ENCODE measurements around the gene ZAP70. TPM values are rescaled to one million over a fixed set of nuclear protein-coding genes. Genes with fewer than 3 reads are reported as not detected.

ZAP70 gene
- total RNA-seq, 4 donors from 2014 or later, result 1.1 to 1.6 (median 1.4) TPM

DNA sequence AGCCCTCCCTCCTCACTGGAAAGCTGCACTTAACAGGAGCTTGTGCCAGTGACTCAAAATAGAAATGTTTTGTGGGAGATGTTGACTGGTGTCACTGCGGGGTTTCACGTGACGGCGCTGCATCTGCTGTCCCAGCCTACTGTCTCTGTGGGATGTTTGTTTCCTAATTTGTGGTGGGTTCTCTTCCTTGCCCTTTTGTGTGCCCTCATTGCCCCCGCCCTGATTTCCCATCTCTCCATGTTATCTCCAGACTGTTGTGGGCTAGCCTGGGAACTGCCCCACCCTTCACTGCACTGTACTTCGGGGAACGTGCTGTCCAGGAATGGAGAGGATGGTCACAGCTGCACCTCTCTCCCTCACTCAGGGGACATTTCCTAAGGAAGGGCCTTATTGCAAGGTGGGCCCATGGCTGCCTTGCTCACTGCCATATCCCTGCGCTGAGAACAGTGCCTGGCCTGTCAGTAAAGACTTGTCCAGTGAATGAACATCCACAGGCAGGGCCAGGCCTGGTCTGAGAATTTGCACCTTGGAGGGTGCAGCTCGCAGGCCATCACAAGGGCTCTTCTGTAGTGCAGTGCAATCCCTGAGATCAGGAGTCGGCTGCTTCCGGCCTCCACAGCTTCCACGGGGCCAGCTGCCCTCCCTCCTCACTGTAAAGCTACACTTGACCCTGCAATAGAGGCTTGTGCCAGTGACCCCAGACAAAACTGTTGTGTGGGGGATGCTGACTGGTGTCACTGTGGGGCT lies 18.1 kb downstream of the ZAP70 start:
- 93 to 97% methylated on average over 12 of the region's 12 CpGs for WGBS, 2 donors
- DNase-seq (ENCODE audit: low spot score in 2 of 2), result no peak
- TF ChIP-seq POLR2A (IDR thresholded peaks at IDR 0.05), result no peak
- TF ChIP-seq, protein P1, sequence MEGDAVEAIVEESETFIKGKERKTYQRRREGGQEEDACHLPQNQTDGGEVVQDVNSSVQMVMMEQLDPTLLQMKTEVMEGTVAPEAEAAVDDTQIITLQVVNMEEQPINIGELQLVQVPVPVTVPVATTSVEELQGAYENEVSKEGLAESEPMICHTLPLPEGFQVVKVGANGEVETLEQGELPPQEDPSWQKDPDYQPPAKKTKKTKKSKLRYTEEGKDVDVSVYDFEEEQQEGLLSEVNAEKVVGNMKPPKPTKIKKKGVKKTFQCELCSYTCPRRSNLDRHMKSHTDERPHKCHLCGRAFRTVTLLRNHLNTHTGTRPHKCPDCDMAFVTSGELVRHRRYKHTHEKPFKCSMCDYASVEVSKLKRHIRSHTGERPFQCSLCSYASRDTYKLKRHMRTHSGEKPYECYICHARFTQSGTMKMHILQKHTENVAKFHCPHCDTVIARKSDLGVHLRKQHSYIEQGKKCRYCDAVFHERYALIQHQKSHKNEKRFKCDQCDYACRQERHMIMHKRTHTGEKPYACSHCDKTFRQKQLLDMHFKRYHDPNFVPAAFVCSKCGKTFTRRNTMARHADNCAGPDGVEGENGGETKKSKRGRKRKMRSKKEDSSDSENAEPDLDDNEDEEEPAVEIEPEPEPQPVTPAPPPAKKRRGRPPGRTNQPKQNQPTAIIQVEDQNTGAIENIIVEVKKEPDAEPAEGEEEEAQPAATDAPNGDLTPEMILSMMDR (IDR thresholded peaks at IDR 0.05), result no peak
- intact Hi-C loops (cut with DNase I; ENCODE audit: low total_unique reads), result no loop called here
- H3K4me3 ChIP-seq (ENCODE audit: low read depth, poor library complexity, severe bottlenecking), result no peak overlapping the region

DNA sequence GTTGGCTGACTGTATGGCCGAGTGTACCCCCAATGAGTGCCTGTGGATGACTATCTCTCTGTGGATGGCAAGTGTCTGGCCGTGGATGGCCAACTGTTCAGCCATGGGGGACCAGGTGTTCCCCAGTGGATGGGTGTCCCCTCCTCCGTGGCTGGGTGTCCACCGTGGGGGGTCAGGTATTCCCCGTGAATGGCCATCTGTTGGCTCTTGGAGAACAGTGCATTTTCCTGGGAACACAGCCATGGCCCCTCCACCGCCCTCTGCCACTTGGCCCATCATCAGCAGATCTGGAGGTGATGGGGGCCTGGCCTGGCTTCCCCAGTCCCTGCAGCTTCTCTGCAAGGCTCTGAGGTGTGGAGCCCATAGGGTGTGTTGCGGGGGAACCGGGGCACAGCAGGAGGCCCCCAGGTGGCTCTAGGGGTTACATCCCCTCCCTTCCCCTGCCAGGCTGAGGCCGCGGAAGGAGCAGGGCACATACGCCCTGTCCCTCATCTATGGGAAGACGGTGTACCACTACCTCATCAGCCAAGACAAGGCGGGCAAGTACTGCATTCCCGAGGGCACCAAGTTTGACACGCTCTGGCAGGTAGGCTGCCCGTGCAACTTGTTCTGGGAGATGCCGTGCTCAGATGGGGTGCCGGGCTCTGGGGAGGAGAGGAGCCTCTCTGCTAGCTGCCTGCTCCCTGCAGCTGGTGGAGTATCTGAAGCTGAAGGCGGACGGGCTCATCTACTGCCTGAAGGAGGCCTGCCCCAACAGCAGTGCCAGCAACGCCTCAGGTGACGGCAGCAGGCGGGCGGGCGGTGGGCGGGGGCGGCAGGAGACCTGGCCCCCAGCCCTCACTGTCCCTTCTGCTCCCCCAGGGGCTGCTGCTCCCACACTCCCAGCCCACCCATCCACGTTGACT lies 19.3 kb downstream of the ZAP70 start:
- no peak for TF ChIP-seq POLR2A (IDR thresholded peaks at IDR 0.05)
- TF ChIP-seq, protein P1 (IDR thresholded peaks at IDR 0.05), result no peak
- no peak overlapping the region for H3K4me3 ChIP-seq (ENCODE audit: low read depth, poor library complexity, severe bottlenecking)
- 69 to 76% methylated on average over 20 to 23 of the region's 28 CpGs for WGBS, 2 donors
- no peak for DNase-seq (ENCODE audit: low spot score in 2 of 2)
- intact Hi-C loops (cut with DNase I; ENCODE audit: low total_unique reads), result no loop called here

DNA sequence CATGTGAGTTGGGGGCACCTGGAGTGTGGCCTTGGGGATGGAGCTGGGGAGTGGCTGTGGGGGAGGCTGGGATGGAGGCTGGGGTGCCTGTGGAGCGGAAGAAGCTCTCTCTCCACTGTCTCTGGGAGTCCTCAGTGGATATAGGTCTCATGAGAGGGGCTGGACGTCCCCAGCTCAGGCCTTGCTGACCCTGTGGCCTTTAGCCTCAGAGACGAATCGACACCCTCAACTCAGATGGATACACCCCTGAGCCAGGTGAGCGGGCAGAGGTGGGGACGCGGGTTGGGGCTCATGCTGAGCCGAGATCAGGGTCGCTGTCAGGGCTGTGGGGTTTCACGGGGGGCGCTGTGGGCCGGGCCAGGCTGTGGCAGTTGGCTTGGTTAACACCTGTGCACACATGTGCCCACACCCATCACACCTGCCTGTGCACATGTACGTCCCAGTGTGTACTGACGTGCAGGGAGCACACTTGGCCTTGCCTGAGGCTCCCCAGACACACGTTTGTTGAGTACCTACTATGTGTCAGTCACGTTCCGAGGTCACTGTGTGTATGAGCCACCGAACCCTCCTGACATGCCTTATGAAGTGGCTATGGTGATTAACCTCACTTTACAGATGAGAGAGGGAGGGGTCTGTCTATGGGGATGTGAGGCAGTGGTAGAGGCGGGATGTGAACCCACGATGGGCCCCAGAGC lies 20.1 kb downstream of the ZAP70 start:
- H3K4me3 ChIP-seq (ENCODE audit: low read depth, poor library complexity, severe bottlenecking), result no peak overlapping the region
- 83 to 85% methylated on average over 19 to 20 of the region's 20 CpGs for WGBS, 2 donors
- DNase-seq (ENCODE audit: low spot score in 2 of 2), result peak in 1 of 2 donors; percentile 69
- TF ChIP-seq POLR2A (IDR thresholded peaks at IDR 0.05), result no peak
- TF ChIP-seq, protein P1 (IDR thresholded peaks at IDR 0.05), result no peak
- intact Hi-C loops (cut with DNase I; ENCODE audit: low total_unique reads), result no loop called here

DNA sequence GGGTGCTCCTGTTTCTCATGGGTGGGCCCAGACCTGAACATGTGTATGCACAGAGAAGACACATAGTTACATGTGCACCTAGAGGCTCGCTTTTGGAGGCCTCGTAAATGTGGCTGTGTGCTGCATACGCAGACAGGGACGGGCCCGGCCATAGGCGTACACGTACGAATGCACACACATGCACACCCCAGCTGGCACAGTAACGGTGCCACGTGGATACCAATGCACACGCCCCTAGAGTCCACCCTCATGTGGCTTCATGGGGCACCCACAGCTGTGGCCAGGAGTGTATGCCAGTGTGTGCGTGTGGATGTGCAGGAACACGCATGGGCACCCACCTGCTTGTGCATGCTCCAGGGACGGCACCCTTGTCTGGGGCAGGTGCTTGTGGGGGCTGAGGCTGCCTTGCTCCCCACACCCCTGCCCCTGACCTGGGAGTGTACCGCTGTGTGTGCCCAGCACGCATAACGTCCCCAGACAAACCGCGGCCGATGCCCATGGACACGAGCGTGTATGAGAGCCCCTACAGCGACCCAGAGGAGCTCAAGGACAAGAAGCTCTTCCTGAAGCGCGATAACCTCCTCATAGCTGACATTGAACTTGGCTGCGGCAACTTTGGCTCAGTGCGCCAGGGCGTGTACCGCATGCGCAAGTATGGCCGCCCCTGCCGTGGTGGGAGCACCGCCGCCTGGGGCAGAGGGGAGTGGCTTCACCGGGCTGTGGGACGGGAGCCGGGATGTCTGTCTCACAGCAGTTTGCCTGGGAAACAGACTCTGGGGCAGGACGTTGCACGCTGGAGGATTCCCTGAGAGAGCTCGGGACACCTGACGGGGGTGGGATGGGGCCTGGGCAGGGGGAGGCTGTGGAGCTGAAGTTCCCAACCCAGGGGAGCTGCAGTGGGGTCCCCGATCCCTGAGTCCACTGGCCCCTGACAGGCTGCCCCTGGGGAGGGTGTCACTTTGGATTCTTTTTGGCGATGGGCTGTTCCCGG lies 21.0 kb downstream of the ZAP70 start:
- intact Hi-C loops (cut with DNase I; ENCODE audit: low total_unique reads), result no loop called here
- TF ChIP-seq POLR2A (IDR thresholded peaks at IDR 0.05), result no peak
- TF ChIP-seq, protein P1 (IDR thresholded peaks at IDR 0.05), result no peak
- H3K4me3 ChIP-seq (ENCODE audit: low read depth, poor library complexity, severe bottlenecking), result no peak overlapping the region
- 75% methylated on average over 40 to 44 of the region's 44 CpGs for WGBS, 2 donors
- DNase-seq (ENCODE audit: low spot score in 2 of 2), result peak in 1 of 2 donors; percentile 88

DNA sequence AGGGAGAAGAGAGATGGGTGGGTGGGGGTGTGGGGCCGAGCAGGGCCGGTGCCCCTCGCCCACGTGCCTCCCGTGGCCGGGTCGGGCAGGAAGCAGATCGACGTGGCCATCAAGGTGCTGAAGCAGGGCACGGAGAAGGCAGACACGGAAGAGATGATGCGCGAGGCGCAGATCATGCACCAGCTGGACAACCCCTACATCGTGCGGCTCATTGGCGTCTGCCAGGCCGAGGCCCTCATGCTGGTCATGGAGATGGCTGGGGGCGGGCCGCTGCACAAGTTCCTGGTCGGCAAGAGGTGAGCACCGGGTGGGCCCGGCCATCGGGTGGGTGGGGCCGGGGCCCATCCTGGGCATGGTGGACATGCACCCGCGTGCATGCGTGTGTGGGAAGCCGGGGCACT lies 21.8 kb downstream of the ZAP70 start:
- WGBS, 2 donors, result 89 to 91% methylated on average over 18 to 29 of the region's 29 CpGs
- peak in 1 of 2 donors; percentile 84 for DNase-seq (ENCODE audit: low spot score in 2 of 2)
- no peak overlapping the region for H3K4me3 ChIP-seq (ENCODE audit: low read depth, poor library complexity, severe bottlenecking)
- no peak for TF ChIP-seq POLR2A (IDR thresholded peaks at IDR 0.05)
- TF ChIP-seq, protein P1 (IDR thresholded peaks at IDR 0.05), result no peak
- intact Hi-C loops (cut with DNase I; ENCODE audit: low total_unique reads), result no loop called here
